Kidney (tissue), 14 donors: Measurements from ENCODE around the gene GALNT18. TPM values are rescaled to one million over a fixed set of nuclear protein-coding genes. Genes with fewer than 3 reads are reported as not detected.

ENCODE experiments used
- DNase-seq, 5 donors: peaks; one replicate each; pipeline ENCODE4 v3.0.0-alpha.2; 2013 to 2020
- FAIRE-seq: peaks from 2 replicates; lab custom pipeline; 2012; peaks lifted over from hg19 to GRCh38; lab: Jason Lieb, UNC
- H3K27ac ChIP-seq, 2 donors: one replicate each; pipeline ENCODE4 v1.7.0; 2013; ENCODE audit warnings: low read depth in 2 of 2, low read length in 2 of 2, inconsistent platforms in 1 of 2
- H3K27me3 ChIP-seq: one replicate; pipeline ENCODE4 v1.7.1; 2013; ENCODE audit warnings: low read length, inconsistent platforms; ENCODE audit not compliant: control insufficient read depth, insufficient read depth
- H3K36me3 ChIP-seq, 3 donors: one replicate each; pipeline versions ENCODE4 v1.7.0 to v1.7.1; 2013; ENCODE audit warnings: low read length in 3 of 3, control low read depth in 1 of 3, inconsistent platforms in 1 of 3; ENCODE audit not compliant: insufficient read depth in 3 of 3, control insufficient read depth in 2 of 3
- H3K4me1 ChIP-seq, 3 donors: one replicate each; pipeline versions ENCODE4 v1.7.0 to v1.7.1; 2013; ENCODE audit warnings: low read length in 3 of 3, inconsistent platforms in 1 of 3, low read depth in 1 of 3; ENCODE audit not compliant: control insufficient read depth in 2 of 3, insufficient read depth in 2 of 3
- H3K4me3 ChIP-seq, 3 donors: one replicate each; pipeline versions ENCODE4 v1.7.0 to v1.8.1; 2013; ENCODE audit warnings: low read length in 3 of 3, control low read depth in 1 of 3, inconsistent platforms in 1 of 3
- H3K9ac ChIP-seq, 3 donors: one replicate each; pipeline versions ENCODE4 v1.7.0 to v1.7.1; 2013; ENCODE audit warnings: low read length in 3 of 3, control low read depth in 1 of 3, inconsistent platforms in 1 of 3
- H3K9me3 ChIP-seq, 3 donors: one replicate each; pipeline versions ENCODE4 v1.7.0 to v1.7.1; 2013; ENCODE audit warnings: low read length in 3 of 3, control low read depth in 1 of 3, inconsistent platforms in 1 of 3; ENCODE audit not compliant: control insufficient read depth in 2 of 3, insufficient read depth in 1 of 3
- CTCF ChIP-seq: IDR thresholded peaks from 3 replicates; pipeline ENCODE4 v1.5.1; 2012; ENCODE audit warnings: mild to moderate bottlenecking, moderate library complexity, borderline replicate concordance; ENCODE audit not compliant: insufficient read depth; ENCODE audit errors: extremely low read depth
- intact Hi-C: fragments of 100-400 bp; cut with DNase I; formaldehyde crosslinking; loops from one replicate; pipeline ENCODE4 v1.11.1; 2022
- polyA plus RNA-seq: library from polyadenylated mRNA; stranded (reverse); fragments of 350-450 nt; fragmentation: Illumina TruSeq; extraction: RNeasy Lipid Tissue Mini Kit (QIAGEN cat#74804); gene quantifications from one replicate; pipeline ENCODE4 v1.2.3, GENCODE V29; 2014; ENCODE audit warnings: low read depth, low replicate concordance; ENCODE audit not compliant: insufficient read depth
- total RNA-seq: library from RNA; stranded (reverse); fragmentation: NEBNext Ultra II Directional; extraction: Animal tissue kit (Norgen Biotek cat#: 25700); gene quantifications from one replicate; pipeline ENCODE4 v1.2.1, GENCODE V29; 2021
- donor health status: control.
- donor health status: control.
- donor health status: control.
- donor health status: control.
- donor health status: control.
- donor health status: DM: yes; HTN: yes; CAD: no.
- donor health status: Normal renal cell carcinoma (clear cell type).

Gene GALNT18
- total and polyA plus RNA-seq, 2 donors from 2014 or later, result 27.2 to 42.1 TPM

DNA sequence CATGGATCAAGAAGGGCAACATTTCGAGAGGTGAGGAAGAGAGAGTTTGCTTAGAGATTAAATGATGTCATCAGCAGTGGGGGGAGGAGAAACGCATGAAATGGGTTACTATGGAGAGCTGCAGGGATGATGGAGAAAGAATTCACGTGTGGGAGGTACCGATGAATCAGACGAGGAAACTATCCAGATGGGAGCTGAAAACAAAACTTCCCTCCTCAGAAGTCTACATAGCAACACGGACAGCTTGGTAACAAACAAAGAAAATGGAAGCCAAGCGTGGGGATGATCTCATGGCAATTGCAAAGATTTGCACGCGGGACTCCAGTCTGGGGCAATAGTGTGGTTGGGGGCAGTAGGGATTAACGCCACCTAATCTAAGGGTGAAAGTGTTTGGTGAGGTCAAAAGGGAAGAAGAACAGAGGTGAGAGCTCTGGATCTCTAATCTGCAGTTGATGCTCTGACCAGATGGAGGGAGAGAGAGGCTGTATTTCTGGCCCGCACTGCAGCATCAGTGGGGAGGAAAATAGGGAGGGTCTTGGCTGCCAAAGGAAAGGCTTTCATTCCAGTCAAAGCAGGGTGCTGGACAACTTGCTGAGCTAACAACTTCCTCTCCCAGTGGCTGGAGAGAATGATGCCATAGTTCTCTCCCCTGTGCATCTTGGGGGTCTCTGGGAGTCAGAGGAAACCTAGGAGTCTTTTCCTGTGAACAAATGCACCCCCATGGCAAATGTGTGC lies 225.3 kb downstream of the GALNT18 start:
- DNase-seq (no peak), FAIRE-seq (no peak)
- no peak for TF ChIP-seq CTCF
- Histone ChIP-seq H3K4me3 (no peak overlapping the region), H3K36me3 (no peaks in the 10 kb centered on the region), H3K27me3 (no peaks in the 10 kb centered on the region), H3K9ac (no peak overlapping the region), H3K9me3 (no peaks in the 10 kb centered on the region), H3K27ac (no peak overlapping the region), H3K4me1 (peaks cover 0 to 8% (median 3%) of the 10 kb centered on the region in 3 donors)
- intact Hi-C loops, result no loop called here

DNA sequence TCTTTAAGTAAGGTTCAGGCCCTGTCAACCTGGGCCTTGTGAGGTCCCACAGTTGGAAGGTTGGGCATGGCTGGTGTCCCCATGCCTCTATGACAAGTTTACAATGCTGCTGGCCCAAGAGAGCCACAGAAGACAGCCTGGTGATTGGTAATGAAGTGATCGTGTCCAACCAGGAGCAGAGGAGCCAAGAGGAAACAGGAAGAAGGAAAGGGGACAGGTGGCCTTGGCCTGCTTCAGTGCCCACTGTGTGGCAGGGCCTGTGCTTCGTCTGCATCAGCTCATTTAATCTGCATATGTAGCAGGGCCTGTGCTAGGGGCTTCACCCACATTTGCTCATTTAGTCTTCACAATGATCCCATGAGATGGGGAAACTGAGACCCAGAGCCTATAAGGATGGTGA lies 226.7 kb downstream of the GALNT18 start:
- Histone ChIP-seq H3K27ac (no peak overlapping the region), H3K9ac (no peak overlapping the region), H3K4me3 (no peak overlapping the region), H3K36me3 (no peaks in the 10 kb centered on the region), H3K27me3 (no peaks in the 10 kb centered on the region), H3K4me1 (peaks cover 0 to 13% (median 5%) of the 10 kb centered on the region in 3 donors), H3K9me3 (no peaks in the 10 kb centered on the region)
- FAIRE-seq (no peak), DNase-seq (no peak)
- intact Hi-C loops, result no loop called here
- TF ChIP-seq CTCF, result no peak

GRCh38 chr11:11394241-11394640 lies 227.6 kb downstream of the GALNT18 start:
- Histone ChIP-seq H3K9me3 (no peaks in the 10 kb centered on the region), H3K27me3 (no peaks in the 10 kb centered on the region), H3K27ac (no peak overlapping the region), H3K9ac (no peak overlapping the region), H3K4me1 (peaks cover 0 to 19% (median 10%) of the 10 kb centered on the region in 3 donors), H3K4me3 (no peak overlapping the region), H3K36me3 (no peaks in the 10 kb centered on the region)
- no peak for TF ChIP-seq CTCF
- no peak for FAIRE-seq
- intact Hi-C loops, result no loop called here
- DNase-seq, result no peak
